Small intestine (tissue), 7 donors: ENCODE results near the gene VWA8. TPM values are rescaled to one million over a fixed set of nuclear protein-coding genes. Genes with fewer than 3 reads are reported as not detected.

Experiments used
- DNase-seq, 2 donors: peaks; one replicate each; pipeline versions ENCODE4 v3.0.0 to v3.0.0-alpha.2; 2013
- FAIRE-seq: peaks from 2 replicates; lab custom pipeline; 2012; peaks lifted over from hg19 to GRCh38; lab: Jason Lieb, UNC
- H3K27ac ChIP-seq, 3 donors: one replicate each; pipeline ENCODE4 v1.5.1; 2013; ENCODE audit warnings: low read length in 2 of 3, mild to moderate bottlenecking in 2 of 3, control low read depth in 1 of 3, inconsistent platforms in 1 of 3, low read depth in 1 of 3, moderate library complexity in 1 of 3
- H3K27me3 ChIP-seq, 3 donors: one replicate each; pipeline ENCODE4 v1.6.1; 2013; ENCODE audit warnings: low read length in 3 of 3, inconsistent platforms in 1 of 3; ENCODE audit not compliant: control insufficient read depth in 3 of 3, insufficient read depth in 3 of 3
- H3K36me3 ChIP-seq, 3 donors: one replicate each; pipeline ENCODE4 v1.6.1; 2013; ENCODE audit warnings: low read length in 3 of 3, inconsistent platforms in 1 of 3, low read depth in 1 of 3, mild to moderate bottlenecking in 1 of 3, moderate library complexity in 1 of 3; ENCODE audit not compliant: control insufficient read depth in 3 of 3, insufficient read depth in 2 of 3
- H3K4me1 ChIP-seq, 3 donors: one replicate each; pipeline ENCODE4 v1.6.1; 2013; ENCODE audit warnings: low read length in 2 of 3, inconsistent platforms in 1 of 3, low read depth in 1 of 3, mild to moderate bottlenecking in 1 of 3, moderate library complexity in 1 of 3; ENCODE audit not compliant: control insufficient read depth in 3 of 3, insufficient read depth in 2 of 3
- H3K4me3 ChIP-seq, 3 donors: one replicate each; pipeline ENCODE4 v1.5.1; 2013; ENCODE audit warnings: low read length in 3 of 3, control low read depth in 1 of 3, inconsistent platforms in 1 of 3, low read depth in 1 of 3, mild to moderate bottlenecking in 1 of 3, moderate library complexity in 1 of 3
- H3K9me3 ChIP-seq, 2 donors: one replicate each; pipeline ENCODE4 v1.6.1; 2013; ENCODE audit warnings: low read depth in 1 of 2, low read length in 1 of 2; ENCODE audit not compliant: control insufficient read depth in 2 of 2, insufficient read depth in 1 of 2
- WGBS, 3 donors: extraction: QIAGEN DNeasy Blood & Tissue Kit; methylation state at CpG; one replicate each; pipeline ENCODE4 v1.1.7; 2013; 5-methylcytosine and 5-hydroxymethylcytosine counted together
- polyA plus RNA-seq, 4 donors: library from polyadenylated mRNA; stranded (reverse) in 3 of 4; unstranded in 1 of 4; fragments of 200-250 nt in 3 of 4; fragments of 120-200 nt in 1 of 4; gene quantifications; one replicate each; pipeline versions ENCODE4 v1.2.1 to v1.2.3, GENCODE V29; 2013
- donor health status: healthy with polysubstance abuse.
- donor health status: control.
- donor health status: control.
- donor health status: Bipolar disorder and iron deficiency.
- donor health status: healthy.

The VWA8 gene
- polyA plus RNA-seq, 4 donors = 3.8 to 11.5 (median 6.0) TPM

GRCh38 chr13:41550276-41550675 is 410.6 kb downstream of the VWA8 start:
- FAIRE-seq = no peak
- H3K27ac ChIP-seq = no peak overlapping the region
- no peaks in the 10 kb centered on the region for H3K27me3 ChIP-seq
- 93 to 98% (median 97%) methylated on average over 8 of the region's 8 CpGs for WGBS, 3 donors
- H3K4me3 ChIP-seq = no peak overlapping the region
- H3K36me3 ChIP-seq = no peaks in the 10 kb centered on the region
- no peak for DNase-seq
- no peaks in the 10 kb centered on the region for H3K9me3 ChIP-seq
- peaks cover 0 to 6% (median 0%) of the 10 kb centered on the region in 3 donors for H3K4me1 ChIP-seq

GRCh38 chr13:41549491-41549890 is 411.4 kb downstream of the VWA8 start:
- peaks cover 0 to 6% (median 0%) of the 10 kb centered on the region in 3 donors for H3K4me1 ChIP-seq
- DNase-seq (no peak), FAIRE-seq (no peak)
- H3K4me3 ChIP-seq = no peak overlapping the region
- H3K27me3 ChIP-seq = no peaks in the 10 kb centered on the region
- H3K27ac ChIP-seq = no peak overlapping the region
- 95 to 96% (median 96%) methylated on average over 10 of the region's 10 CpGs for WGBS, 3 donors
- no peaks in the 10 kb centered on the region for H3K36me3 ChIP-seq
- H3K9me3 ChIP-seq = no peaks in the 10 kb centered on the region

DNA sequence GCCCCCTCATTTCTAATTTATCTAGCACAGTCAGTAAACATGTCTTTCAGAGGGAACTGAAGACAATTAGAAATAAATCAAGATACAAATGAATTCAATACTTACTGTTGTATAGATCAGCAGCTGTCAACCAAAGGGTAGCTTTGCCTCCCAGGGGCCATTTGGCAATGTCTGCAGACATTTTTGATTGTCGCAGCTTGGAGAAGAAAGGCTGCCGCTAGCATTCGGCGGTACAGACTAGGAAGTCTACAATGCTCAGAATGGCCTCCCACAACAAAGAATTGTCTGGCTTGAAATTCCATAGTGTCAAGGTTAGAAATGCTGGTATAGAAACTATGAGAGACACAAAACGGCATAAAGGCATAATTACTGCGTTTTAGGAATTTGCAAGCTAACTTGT is 412.0 kb downstream of the VWA8 start:
- Histone ChIP-seq H3K36me3 (no peaks in the 10 kb centered on the region), H3K27me3 (no peaks in the 10 kb centered on the region), H3K27ac (no peak overlapping the region), H3K4me3 (no peak overlapping the region), H3K9me3 (no peaks in the 10 kb centered on the region), H3K4me1 (peaks cover 0 to 6% (median 0%) of the 10 kb centered on the region in 3 donors)
- WGBS, 3 donors = 93 to 97% (median 95%) methylated on average over 6 of the region's 6 CpGs
- FAIRE-seq (no peak), DNase-seq (no peak)

DNA sequence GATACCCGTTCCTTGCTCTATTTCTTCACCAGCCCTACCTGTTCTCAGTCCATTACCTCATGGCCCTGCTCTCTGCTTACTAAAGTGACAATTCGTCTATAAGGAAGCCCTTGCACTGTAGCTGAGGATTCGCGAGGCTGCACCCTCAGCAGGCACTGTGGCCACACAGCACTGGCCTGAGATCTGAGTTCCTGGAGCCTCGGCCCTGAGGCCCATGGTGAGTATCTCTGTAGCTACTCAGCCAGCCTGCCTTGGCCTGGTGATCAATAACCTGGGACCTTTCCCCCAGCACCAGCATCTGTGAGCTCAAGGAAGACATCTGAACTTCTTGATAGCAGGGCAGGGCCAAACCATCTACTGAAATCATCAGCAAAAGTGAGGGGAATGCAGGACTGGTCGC is 412.9 kb downstream of the VWA8 start:
- H3K27ac ChIP-seq = peak overlapping the region in 1 of 3 donors; percentile 9
- H3K4me1 ChIP-seq = peaks cover 0 to 6% (median 0%) of the 10 kb centered on the region in 3 donors
- DNase-seq = no peak
- H3K27me3 ChIP-seq = no peaks in the 10 kb centered on the region
- FAIRE-seq = no peak
- peaks cover 0 to under 1% of the 10 kb centered on the region in 2 donors for H3K9me3 ChIP-seq
- no peak overlapping the region for H3K4me3 ChIP-seq
- no peaks in the 10 kb centered on the region for H3K36me3 ChIP-seq
- WGBS, 3 donors = 76 to 91% (median 83%) methylated on average over 6 of the region's 6 CpGs

- Histone ChIP-seq H3K4me1 (peaks cover 0 to 6% (median 0%) of the 10 kb centered on the region in 3 donors), H3K27me3 (no peaks in the 10 kb centered on the region), H3K27ac (peak overlapping the region in 1 of 3 donors; percentile 9), H3K9me3 (peaks cover 0 to 5% of the 10 kb centered on the region in 2 donors), H3K4me3 (no peak overlapping the region), H3K36me3 (no peaks in the 10 kb centered on the region)
- 64 to 76% (median 71%) methylated on average over 16 to 17 of the region's 17 CpGs for WGBS, 3 donors
- DNase-seq (peak in 1 of 2 donors; percentile 7), FAIRE-seq (no peak)
Measured at GRCh38 chr13:41547251-41548000, 413.5 kb downstream of the VWA8 start.

GRCh38 chr13:41546372-41547190 is 414.3 kb downstream of the VWA8 start:
- peaks cover 0 to 5% of the 10 kb centered on the region in 2 donors for H3K9me3 ChIP-seq
- no peaks in the 10 kb centered on the region for H3K36me3 ChIP-seq
- 83 to 84% (median 84%) methylated on average over 14 of the region's 14 CpGs for WGBS, 3 donors
- no peak overlapping the region for H3K4me3 ChIP-seq
- no peak for FAIRE-seq
- no peaks in the 10 kb centered on the region for H3K27me3 ChIP-seq
- H3K27ac ChIP-seq = no peak overlapping the region
- peaks cover 0 to 6% (median 0%) of the 10 kb centered on the region in 3 donors for H3K4me1 ChIP-seq
- DNase-seq = no peak

- no peak for FAIRE-seq
- WGBS, 3 donors = 58 to 60% (median 59%) methylated on average over 3 of the region's 3 CpGs
- no peaks in the 10 kb centered on the region for H3K27me3 ChIP-seq
Measured at GRCh38 chr13:41545432-41545707, 415.5 kb downstream of the VWA8 start.

DNA sequence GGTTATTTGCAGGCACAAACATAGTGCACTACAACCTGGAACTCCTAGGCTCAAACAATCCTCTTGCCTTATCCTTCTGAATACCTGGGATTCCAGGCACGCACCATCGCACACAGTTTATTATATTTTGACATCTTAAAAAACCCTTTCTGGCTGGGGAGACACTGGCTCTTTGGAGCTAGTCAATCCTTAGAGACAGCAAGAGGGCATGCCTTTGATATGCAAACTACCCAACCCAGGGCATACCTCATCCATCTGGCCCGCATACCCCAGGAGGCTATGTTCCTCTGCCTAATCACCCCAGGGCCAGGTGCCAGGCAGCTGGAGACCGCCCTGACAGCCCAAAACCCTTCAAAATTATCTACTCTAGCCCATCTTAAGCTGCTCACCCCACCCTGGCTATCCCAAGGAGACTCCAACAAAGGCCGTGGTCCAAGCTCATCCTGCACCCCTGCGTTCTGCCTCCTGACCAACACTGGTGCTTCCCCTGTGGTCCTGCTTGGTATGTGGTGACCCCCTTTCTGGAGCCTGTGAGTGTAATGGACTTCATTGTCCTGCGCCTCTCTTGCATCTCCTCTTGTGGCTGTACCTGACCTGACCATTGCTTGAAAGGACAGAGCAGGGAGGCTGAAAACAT is 417.1 kb downstream of the VWA8 start:
- Histone ChIP-seq H3K4me1 (peaks cover 0 to 6% (median 0%) of the 10 kb centered on the region in 3 donors), H3K9me3 (peaks cover 0 to 5% of the 10 kb centered on the region in 2 donors), H3K4me3 (no peak overlapping the region), H3K36me3 (no peaks in the 10 kb centered on the region), H3K27me3 (no peaks in the 10 kb centered on the region), H3K27ac (no peak overlapping the region)
- FAIRE-seq (no peak), DNase-seq (no peak)
- WGBS, 3 donors = 88 to 96% (median 95%) methylated on average over 7 of the region's 7 CpGs

More at GRCh38 chr13:41545432-41545707, 415.5 kb downstream of the VWA8 start:
- H3K36me3 ChIP-seq = no peaks in the 10 kb centered on the region
- no peak for DNase-seq
- H3K27ac ChIP-seq = no peak overlapping the region
- H3K4me3 ChIP-seq = no peak overlapping the region
- peaks cover 0 to 6% (median 0%) of the 10 kb centered on the region in 3 donors for H3K4me1 ChIP-seq
- H3K9me3 ChIP-seq = peaks cover 0 to 5% of the 10 kb centered on the region in 2 donors
